Measurements from ENCODE around the gene THSD7B. TPM values are rescaled to one million over a fixed set of nuclear protein-coding genes. Genes with fewer than 3 reads are reported as not detected.

Gene THSD7B
- total and polyA plus RNA-seq, 2 of the 8 experiments (the other 6 are each of a cell fraction or from before 2014, with no cell fraction given): 0.60 to 2.9 TPM

GRCh38 chr2:136766073-136766404, 694 bp downstream of the THSD7B start:
- no peak for TF ChIP-seq KDM4A (IDR thresholded peaks at IDR 0.05; ENCODE audit: low read depth, low read length, severe bottlenecking)
- no peak for TF ChIP-seq CHD2 (IDR thresholded peaks at IDR 0.05; ENCODE audit: low read length)
- no peak for TF ChIP-seq SP4 (IDR thresholded peaks at IDR 0.05; ENCODE audit: low read length)
- no peak for TF ChIP-seq GABPA (IDR thresholded peaks at IDR 0.05; ENCODE audit: borderline replicate concordance, insufficient read depth, low read length)
- TF ChIP-seq SAP30 (IDR thresholded peaks at IDR 0.05; ENCODE audit: insufficient read depth, insufficient replicate concordance, low read length): no peak
- TF ChIP-seq SUZ12 (IDR thresholded peaks at IDR 0.05; ENCODE audit: low read length): peak; percentile 68; the same call in 1 of the 2 replicates
- TF ChIP-seq POLR2A (IDR thresholded peaks at IDR 0.05; ENCODE audit: control extremely low read depth in 1 of 2, low read depth in 2 of 2, low read length in 2 of 2): no peak
- TF ChIP-seq E2F6 (IDR thresholded peaks at IDR 0.05): no peak
- no peak for TF ChIP-seq CEBPB (IDR thresholded peaks at IDR 0.05; ENCODE audit: low read depth, low read length)
- no peak for TF ChIP-seq KDM1A (IDR thresholded peaks at IDR 0.05; ENCODE audit: borderline replicate concordance, low read length)
- no peak for TF ChIP-seq POU5F1 (IDR thresholded peaks at IDR 0.05; ENCODE audit: low read depth, low read length)
- TF ChIP-seq EZH2 (IDR thresholded peaks at IDR 0.05; ENCODE audit: low read depth, low read length, severe bottlenecking): peak; percentile 63
- H3K14ac ChIP-seq (ENCODE audit: insufficient read length): no peak overlapping the region
- no peaks in the 10 kb centered on the region for H3K79me1 ChIP-seq (ENCODE audit: low read depth, low read length)
- peaks cover 14 to 45% (median 42%) of the 10 kb centered on the region in 4 experiments for H3K27me3 ChIP-seq (replicated peaks in 1 of 4; ENCODE audit: control insufficient read depth in 3 of 4, extremely low read depth in 1 of 4, insufficient read depth in 3 of 4, low read length in 3 of 4)
- H3K23me2 ChIP-seq (ENCODE audit: low read depth, low read length): peaks cover 18% of the 10 kb centered on the region
- no peak overlapping the region for H3K27ac ChIP-seq (ENCODE audit: low read depth, low read length)
- FAIRE-seq (no peak), DNase-seq (ENCODE audit: low read depth in 1 of 2, low spot score in 2 of 2) (no peak)
- H4K8ac ChIP-seq (ENCODE audit: extremely low read depth, insufficient read depth, low read length): no peak overlapping the region
- H2BK12ac ChIP-seq (ENCODE audit: low read depth, low read length): no peak overlapping the region
- H3K36me3 ChIP-seq (ENCODE audit: control insufficient read depth in 2 of 4, insufficient read depth in 4 of 4, low read length in 3 of 4): no peaks in the 10 kb centered on the region
- peaks cover 0 to 7% (median 4%) of the 10 kb centered on the region in 4 experiments; a peak in 2 of 7 replicates for H3K4me1 ChIP-seq (replicated peaks in 1 of 4; ENCODE audit: control insufficient read depth in 3 of 4, insufficient read depth in 4 of 4, low read length in 3 of 4)
- peak overlapping the region; percentile 84 to 99 for H3K4me2 ChIP-seq (ENCODE audit: insufficient read depth in 1 of 2, low read depth in 2 of 2, low read length in 2 of 2)
- H2BK5ac ChIP-seq (ENCODE audit: low read depth, low read length): no peak overlapping the region
- H3K79me2 ChIP-seq (ENCODE audit: control insufficient read depth in 1 of 2, insufficient read depth in 2 of 2, low read length in 2 of 2): no peaks in the 10 kb centered on the region
- H3K4ac ChIP-seq (replicated peaks; ENCODE audit: insufficient read length, low read depth, low read length): no peak overlapping the region
- H2AK5ac ChIP-seq (ENCODE audit: low read depth, low read length): no peak overlapping the region
- H3K4me3 ChIP-seq (ENCODE audit: extremely low read depth in 1 of 4, insufficient read depth in 2 of 4, low read depth in 3 of 4, low read length in 4 of 4): peak overlapping the region; percentile 57 to 83 (median 68)
- ChIA-PET POLR2A (ENCODE audit: partially characterized antibody) (interaction anchor here (1.2 to 1.7 kb wide), 2 partner anchors 24 to 359 kb away, joined by 3 to 4 read pairs; no protein-coding TSS in a partner anchor), CTCF (ENCODE audit: partially characterized antibody) (interaction anchor here (0.7 to 1.1 kb wide), 5 partner anchors 11 to 343 kb away, joined by 3 to 4 read pairs (median 3); no protein-coding TSS in a partner anchor)
- H2BK120ac ChIP-seq (replicated peaks; ENCODE audit: low read depth, low read length): no peak overlapping the region
- H3K18ac ChIP-seq (ENCODE audit: extremely low read depth, low read length): no peak overlapping the region
- H3K9me3 ChIP-seq (ENCODE audit: insufficient read depth in 2 of 2, low read depth in 1 of 2, low read length in 1 of 2): no peaks in the 10 kb centered on the region
- no peak overlapping the region for H3K23ac ChIP-seq (ENCODE audit: insufficient read length)
- H4K20me1 ChIP-seq (replicated peaks in 1 of 2; ENCODE audit: control insufficient read depth in 1 of 2, insufficient read depth in 2 of 2, low read length in 2 of 2): peaks cover 0 to 2% of the 10 kb centered on the region in 2 experiments
- H2AFZ ChIP-seq (ENCODE audit: low read length): peak overlapping the region; percentile 41; the same call in 1 of the 2 replicates
- H3K9ac ChIP-seq (replicated peaks in 1 of 4; ENCODE audit: extremely low read depth in 1 of 4, low read depth in 3 of 4, low read length in 3 of 4): no peak overlapping the region
- no peak overlapping the region for H3K56ac ChIP-seq (replicated peaks; ENCODE audit: insufficient read length, low read depth, low read length)
- H4K5ac ChIP-seq (ENCODE audit: insufficient read length, low read depth, low read length): no peak overlapping the region
- WGBS, 2 experiments (ENCODE audit: extremely low coverage in 1 of 2, insufficient coverage in 1 of 2, insufficient read length in 1 of 2, insufficient replicate concordance in 2 of 2, low coverage in 1 of 2, low lambda C conversion rate in 2 of 2, missing lambda C conversion rate in 1 of 2): 2% methylated on average over 17 of the region's 17 CpGs; no CpG with 5 or more reads in 1 of the 2 experiments
- H2BK20ac ChIP-seq (ENCODE audit: low read length): no peak overlapping the region
- H2BK15ac ChIP-seq (ENCODE audit: low read length): 0 out of 2 replicates have a peak overlapping the region, but pooled peaks have one; percentile 19
- H4K91ac ChIP-seq (replicated peaks; ENCODE audit: insufficient read length, low read length): no peak overlapping the region
